Measurements from ENCODE around the gene ETF1.

ETF1 gene

GRCh38 chr5:138573223-138573622 is 30.2 kb upstream of the ETF1 start:
- no peak overlapping the region for H3K4me3 ChIP-seq (ENCODE audit: low read depth, low read length)
- TF ChIP-seq CTCF (conservative IDR thresholded peaks at IDR 0.05; ENCODE audit: low read depth, low read length), result no peak
- DNase-seq (ENCODE audit: low read depth), result no peak

- DNase-seq (ENCODE audit: low read depth), result no peak
- no peak for TF ChIP-seq CTCF (conservative IDR thresholded peaks at IDR 0.05; ENCODE audit: low read depth, low read length)
These were observed 27.8 kb upstream of the ETF1 start for GRCh38 chr5:138570871-138571270.

GRCh38 chr5:138569782-138570181 is 26.7 kb upstream of the ETF1 start:
- no peak for TF ChIP-seq CTCF (conservative IDR thresholded peaks at IDR 0.05; ENCODE audit: low read depth, low read length)
- no peak overlapping the region for H3K4me3 ChIP-seq (ENCODE audit: low read depth, low read length)
- no peak for DNase-seq (ENCODE audit: low read depth)

More at GRCh38 chr5:138570871-138571270, 27.8 kb upstream of the ETF1 start:
- H3K4me3 ChIP-seq (ENCODE audit: low read depth, low read length), result no peak overlapping the region

- peak; percentile 19 for TF ChIP-seq CTCF (conservative IDR thresholded peaks at IDR 0.05; ENCODE audit: low read depth, low read length)
- peak; percentile 36 for DNase-seq (ENCODE audit: low read depth)
- H3K4me3 ChIP-seq (ENCODE audit: low read depth, low read length), result no peak overlapping the region
These were observed 25.2 kb upstream of the ETF1 start for GRCh38 chr5:138568061-138568824.

- TF ChIP-seq CTCF (conservative IDR thresholded peaks at IDR 0.05; ENCODE audit: low read depth, low read length), result no peak
- no peak for DNase-seq (ENCODE audit: low read depth)
- no peak overlapping the region for H3K4me3 ChIP-seq (ENCODE audit: low read depth, low read length)
These were observed 23.8 kb upstream of the ETF1 start for GRCh38 chr5:138566792-138567191.

- DNase-seq (ENCODE audit: low read depth), result no peak
- no peak overlapping the region for H3K4me3 ChIP-seq (ENCODE audit: low read depth, low read length)
- TF ChIP-seq CTCF (conservative IDR thresholded peaks at IDR 0.05; ENCODE audit: low read depth, low read length), result no peak
These were observed 22.2 kb upstream of the ETF1 start for GRCh38 chr5:138565100-138565821.
